ENCODE data around the gene ANKUB1.
"Not testable (repeated sequence)": the region's sequence is repeated elsewhere in the genome, so short reads cannot be mapped to it uniquely, and the experiment has no call there.

Gene ANKUB1, protein sequence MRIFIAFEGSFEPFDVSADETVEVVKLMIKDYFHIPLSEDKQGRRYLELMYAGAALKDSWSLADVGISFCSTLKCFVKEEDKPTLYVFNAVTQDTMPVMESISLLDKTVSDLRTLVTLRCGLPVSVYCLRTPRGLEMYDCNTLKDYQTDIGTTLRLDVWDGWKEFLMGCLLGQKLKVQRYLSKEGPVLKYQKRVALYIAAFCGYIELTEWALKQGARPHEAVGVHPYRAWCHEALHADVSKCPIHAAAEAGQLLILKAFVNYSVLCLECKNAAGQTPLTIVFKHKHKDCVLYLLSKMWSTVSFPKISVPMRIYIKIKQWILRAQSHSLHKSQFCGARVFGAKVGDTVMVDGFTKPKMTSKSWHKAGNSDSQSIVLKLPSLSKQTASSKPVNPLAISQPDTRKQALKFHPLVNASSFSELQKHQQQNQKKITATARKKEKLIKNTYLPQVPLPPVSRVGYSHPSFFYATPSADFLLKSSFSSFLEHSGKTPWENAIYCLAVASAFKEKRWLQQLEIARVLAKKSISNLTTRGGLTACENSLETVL

DNA sequence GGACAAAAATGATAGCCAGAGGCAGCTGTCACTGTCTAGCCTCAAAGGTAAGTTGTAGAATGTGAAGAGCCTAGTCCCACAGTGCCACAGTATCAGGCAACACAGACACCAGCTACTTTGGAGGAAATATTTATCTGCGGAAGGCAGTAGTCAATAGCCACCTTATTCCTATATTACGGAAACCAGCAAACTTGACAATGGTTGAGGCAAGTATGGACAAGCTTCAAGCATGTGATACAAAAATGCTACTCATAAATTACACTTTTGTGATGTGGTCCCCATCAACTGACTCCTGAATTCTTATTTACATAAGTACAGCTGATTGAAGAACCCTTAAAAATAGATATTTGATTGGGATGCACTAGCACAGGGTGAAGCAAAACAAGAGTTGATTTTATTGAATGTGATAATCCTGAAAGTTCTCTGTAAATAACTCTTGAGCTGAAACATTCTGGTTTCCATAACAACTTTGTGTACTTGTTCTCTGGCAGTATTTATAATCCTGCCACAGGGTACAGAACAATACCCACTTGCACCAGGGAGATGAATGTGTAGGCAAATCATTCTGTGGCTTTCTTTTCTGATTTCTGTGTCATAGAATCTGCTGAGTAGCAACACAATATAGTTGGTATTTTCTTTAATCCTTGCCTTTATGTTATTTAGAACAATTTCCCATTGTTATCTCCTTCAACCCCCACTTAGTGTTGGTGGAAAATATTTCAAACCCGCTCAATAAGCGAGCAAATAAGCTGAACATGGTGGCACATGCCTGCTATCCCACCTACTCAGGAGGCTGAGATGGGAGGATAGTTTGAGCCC lies at the start of gene ANKUB1:
ANKUB1 (minus strand) TSS at position 103 of the 819 bp plus-strand sequence. CDS start 188 bp downstream, outside the sequence.
- DNase-seq (ENCODE audit: low read depth, low spot score) = no peak

DNA sequence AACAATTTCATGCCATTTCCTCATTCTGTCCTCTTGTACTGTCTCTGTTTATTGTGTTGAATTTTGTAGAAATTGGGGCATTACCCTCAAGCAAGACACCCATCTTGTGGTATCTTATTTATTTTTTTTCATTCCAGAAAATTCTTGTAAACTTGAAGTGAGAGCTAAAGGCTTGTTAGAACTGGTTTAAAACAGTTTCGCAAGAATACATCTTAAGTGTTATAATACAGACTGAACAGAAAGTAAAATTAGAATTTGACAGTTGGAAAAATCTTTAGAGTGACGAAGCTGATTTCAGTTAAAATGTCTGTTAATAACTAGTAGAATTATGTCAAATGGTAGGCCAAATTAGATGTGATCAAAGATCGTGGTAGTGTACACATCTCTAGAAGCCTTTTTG lies 47.5 kb upstream of the ANKUB1 start:
- DNase-seq (ENCODE audit: low read depth, low spot score) = no peak

GRCh38 chr3:149839469-149839868 lies 47.1 kb upstream of the ANKUB1 start:
- not testable (repeated sequence) for DNase-seq (ENCODE audit: low read depth, low spot score)

DNA sequence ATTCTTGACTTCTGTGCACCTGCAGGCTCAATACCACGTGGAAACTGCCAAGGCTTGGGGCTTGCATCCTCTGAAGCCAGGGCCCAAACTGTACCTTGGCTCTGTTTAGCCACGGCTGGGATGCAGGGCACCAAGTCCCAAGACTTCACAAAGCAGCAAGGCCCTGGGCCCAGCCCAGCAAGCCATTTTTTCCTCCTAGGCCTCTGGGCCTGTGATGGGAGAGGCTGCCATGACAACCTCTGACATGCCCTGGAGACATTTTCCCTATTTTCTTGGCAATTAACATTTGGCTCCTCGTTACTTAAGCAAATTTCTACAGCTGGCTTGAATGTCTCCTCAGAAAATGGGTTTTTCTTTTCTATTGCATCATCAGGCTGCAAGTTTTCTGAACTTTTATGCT lies 46.1 kb upstream of the ANKUB1 start:
- DNase-seq (ENCODE audit: low read depth, low spot score) = not testable (repeated sequence)

DNA sequence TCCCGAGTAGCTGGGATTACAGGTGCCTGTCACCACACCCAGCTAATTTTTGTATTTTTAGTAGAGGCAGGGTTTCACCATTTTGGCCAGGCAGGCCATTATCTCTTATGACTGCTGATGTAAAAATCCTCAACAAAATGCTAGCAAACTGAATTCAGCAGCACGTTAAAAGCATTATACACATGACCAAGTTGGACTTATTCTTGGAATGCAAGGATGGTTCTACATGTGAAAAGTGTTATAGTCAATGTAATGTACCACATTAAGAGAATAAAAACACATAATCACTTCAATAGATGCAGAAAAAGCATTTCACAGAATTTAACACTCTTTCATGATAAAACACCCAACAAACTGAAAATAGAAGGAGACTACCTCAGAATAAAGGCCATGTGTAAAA lies 40.9 kb upstream of the ANKUB1 start:
- DNase-seq (ENCODE audit: low read depth, low spot score) = no peak

DNA sequence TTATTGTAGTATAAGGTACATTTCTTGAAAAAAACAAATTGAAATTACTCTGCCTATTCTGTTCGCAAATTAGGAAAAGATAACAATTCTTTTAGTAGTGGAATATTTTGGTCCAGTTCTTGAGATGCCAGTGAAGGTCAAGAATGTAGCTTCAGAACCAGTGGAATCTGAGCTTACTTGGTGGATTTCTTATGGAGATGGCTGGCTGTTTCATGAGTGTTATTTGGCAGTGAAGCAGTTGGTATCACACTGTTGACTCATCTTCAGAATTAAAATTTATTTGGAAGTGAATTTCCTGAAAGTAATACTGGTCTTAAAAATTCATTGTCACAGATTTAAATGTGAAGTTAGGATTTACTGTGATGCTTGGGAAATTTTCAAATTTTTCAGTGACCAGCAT lies 39.7 kb upstream of the ANKUB1 start:
- no peak for DNase-seq (ENCODE audit: low read depth, low spot score)

- DNase-seq (ENCODE audit: low read depth, low spot score) = no peak
Measured at GRCh38 chr3:149831321-149831720, 39.0 kb upstream of the ANKUB1 start.

DNA sequence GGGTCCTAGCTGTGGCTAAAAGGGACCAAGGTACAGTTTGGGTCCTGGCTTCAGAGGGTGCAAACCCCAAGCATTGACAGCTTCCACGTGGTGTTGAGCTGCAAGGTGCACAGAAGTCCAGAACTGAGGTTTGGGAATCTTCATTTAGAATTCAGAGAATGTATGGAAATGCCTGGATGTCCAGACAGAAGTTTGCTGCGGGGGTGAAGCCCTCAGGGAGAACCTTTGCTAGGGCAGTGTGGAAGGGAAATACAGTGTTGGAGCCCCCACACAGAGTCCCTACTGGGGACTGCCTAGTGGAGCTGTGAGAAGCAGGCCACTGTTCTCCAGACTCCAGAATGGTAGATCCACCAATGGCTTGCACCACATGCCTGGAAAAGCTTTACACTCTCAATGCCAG lies 38.5 kb upstream of the ANKUB1 start:
- no peak for DNase-seq (ENCODE audit: low read depth, low spot score)

GRCh38 chr3:149829631-149830030 lies 37.3 kb upstream of the ANKUB1 start:
- DNase-seq (ENCODE audit: low read depth, low spot score) = not testable (repeated sequence)

- DNase-seq (ENCODE audit: low read depth, low spot score) = no peak
Measured at GRCh38 chr3:149828390-149828789, 36.0 kb upstream of the ANKUB1 start.

- no peak for DNase-seq (ENCODE audit: low read depth, low spot score)
Measured at GRCh38 chr3:149826636-149827035, 34.3 kb upstream of the ANKUB1 start.

DNA sequence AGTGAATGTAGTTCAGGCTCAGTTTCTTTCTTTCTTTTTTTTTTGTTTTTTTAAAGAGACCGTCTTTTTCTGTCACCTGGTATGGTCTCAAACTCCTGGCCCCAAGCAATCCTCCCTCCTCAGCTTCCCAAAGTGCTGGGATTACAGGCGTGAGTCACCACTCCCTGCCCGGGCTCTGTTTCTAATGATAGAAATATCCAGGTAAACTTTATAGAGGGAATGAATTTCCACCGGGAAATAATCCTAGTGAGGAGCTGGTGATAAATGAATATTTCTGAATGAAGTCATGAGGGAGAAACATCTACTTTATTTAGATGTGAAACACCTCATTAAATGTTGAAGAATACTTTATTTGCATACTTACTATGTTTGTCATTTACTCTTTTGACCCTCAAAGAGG lies 27.8 kb upstream of the ANKUB1 start:
- DNase-seq (ENCODE audit: low read depth, low spot score) = no peak

GRCh38 chr3:149819432-149819831 lies 27.1 kb upstream of the ANKUB1 start:
- no peak for DNase-seq (ENCODE audit: low read depth, low spot score)

GRCh38 chr3:149816986-149817385 lies 24.6 kb upstream of the ANKUB1 start:
- no peak for DNase-seq (ENCODE audit: low read depth, low spot score)

DNA sequence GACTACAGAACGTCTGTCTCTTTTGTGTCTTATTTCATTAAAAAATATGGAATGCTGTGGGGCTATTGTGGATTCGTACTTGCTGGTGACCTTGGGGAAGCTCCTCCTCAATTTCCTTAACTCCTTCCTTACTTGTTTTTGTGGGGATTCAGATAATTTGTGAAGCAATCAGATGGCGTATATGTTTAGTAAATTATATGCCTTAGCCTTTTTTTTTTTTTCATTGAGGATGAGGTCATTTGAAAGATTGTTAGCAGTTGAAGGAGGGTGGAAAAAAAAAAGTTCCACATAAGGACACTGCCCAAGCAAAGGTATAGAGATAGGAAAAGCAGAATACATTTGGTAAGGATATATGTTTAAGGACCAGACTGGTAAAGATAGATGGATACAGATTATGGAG lies 24.0 kb upstream of the ANKUB1 start:
- no peak for DNase-seq (ENCODE audit: low read depth, low spot score)

GRCh38 chr3:149815728-149816127 lies 23.4 kb upstream of the ANKUB1 start:
- DNase-seq (ENCODE audit: low read depth, low spot score) = no peak

DNA sequence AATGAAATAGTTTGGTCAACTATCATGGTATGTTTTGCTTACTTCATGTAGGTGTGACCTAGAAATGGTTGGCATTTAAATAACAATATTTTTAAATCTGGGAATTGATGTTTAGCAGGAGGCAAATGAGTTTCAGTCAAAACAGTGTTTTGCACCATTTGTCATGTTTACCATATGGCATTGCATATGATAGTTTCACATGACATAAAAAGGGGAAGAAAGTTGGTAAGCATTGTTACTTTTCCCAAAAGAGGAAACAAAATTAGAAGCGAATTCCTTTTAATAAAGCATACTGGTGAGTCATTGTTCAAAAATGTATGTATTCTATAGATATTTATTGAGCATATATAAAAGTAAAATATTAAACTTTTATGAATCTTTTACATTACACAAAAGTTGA lies 23.0 kb upstream of the ANKUB1 start:
- no peak for DNase-seq (ENCODE audit: low read depth, low spot score)

DNA sequence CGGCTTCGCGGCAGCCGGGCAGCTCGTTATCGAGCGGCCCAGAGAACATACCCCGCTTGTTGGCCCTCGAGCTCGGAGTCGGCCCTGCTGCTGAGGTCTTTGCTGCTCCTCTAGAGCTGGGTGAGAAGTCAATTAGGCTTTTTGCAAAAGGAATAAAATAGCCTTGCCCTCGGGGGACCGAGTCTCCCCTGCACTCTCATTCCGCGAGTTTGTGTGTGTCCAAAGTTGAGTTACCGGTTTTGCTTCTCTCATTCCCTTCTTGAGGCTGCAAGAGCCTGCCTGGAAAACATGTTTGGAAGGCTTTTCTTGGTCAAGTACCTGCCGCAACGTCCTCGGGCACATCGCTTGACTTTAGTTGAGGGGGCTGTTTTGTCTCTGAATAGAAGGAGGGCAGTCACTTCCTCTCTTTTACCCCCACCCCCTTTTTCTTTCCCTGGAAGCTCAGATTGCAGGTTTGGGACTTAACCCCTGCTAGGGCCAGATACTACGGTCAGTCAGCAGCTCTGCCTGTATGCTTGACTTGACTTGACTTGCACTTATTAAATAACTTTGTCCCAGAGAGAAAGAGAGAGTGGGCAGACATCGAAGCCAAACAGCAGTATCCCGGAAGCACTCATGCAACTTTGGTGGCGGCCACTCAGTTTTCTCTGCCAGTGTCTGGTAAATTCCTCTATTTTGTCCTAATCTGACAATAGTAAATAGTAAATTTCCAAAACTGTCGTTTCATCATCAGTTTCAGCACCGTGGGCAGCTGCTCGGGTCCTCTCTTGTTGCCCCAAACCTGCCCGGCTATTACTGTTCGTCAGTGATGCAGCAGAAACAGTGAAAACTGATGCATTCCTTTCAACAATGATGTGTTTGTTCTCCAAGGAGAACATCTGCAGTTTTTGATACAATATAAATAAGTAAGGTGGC lies 21.3 kb upstream of the ANKUB1 start:
- peak; percentile 12 for DNase-seq (ENCODE audit: low read depth, low spot score)

DNA sequence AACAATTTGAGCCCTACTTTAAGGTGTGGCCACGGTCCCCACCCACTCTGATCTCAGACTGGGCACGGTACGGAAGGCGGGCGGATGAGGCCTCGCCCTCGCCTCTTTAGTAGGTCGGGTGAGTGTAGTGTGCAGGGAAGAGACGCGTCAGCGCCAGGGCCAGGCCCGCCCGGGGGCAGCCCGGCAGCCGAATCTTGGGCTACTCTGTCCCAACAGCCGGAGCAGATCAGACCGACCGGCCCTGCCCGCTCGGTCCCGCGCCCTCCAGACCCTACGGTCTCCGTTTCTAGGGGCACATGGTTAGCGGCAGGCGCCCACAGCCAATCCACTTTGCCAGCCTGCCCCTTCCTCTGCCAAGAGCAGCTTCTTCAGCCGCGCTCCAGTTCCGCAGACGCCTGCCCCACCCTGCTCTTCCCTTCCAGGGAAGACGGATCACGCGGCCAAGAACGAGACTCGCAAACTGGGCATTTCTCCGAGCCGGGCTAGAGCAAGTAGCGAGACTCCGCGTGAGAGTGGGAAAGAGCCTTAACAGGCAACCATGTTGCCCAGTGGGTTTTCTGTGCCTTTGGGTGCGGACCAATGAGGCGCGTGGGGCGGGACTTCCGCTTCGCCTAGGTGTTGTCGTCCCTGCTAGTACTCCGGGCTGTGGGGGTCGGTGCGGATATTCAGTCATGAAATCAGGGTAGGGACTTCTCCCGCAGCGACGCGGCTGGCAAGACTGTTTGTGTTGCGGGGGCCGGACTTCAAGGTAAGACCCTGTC lies 20.4 kb upstream of the ANKUB1 start, which contains the start of gene RNF13:
RNF13 (plus strand) TSS at position 610 of the 761 bp plus-strand sequence. CDS start 32,812 bp downstream, outside the sequence.
- peak; percentile 85 for DNase-seq (ENCODE audit: low read depth, low spot score)

DNA sequence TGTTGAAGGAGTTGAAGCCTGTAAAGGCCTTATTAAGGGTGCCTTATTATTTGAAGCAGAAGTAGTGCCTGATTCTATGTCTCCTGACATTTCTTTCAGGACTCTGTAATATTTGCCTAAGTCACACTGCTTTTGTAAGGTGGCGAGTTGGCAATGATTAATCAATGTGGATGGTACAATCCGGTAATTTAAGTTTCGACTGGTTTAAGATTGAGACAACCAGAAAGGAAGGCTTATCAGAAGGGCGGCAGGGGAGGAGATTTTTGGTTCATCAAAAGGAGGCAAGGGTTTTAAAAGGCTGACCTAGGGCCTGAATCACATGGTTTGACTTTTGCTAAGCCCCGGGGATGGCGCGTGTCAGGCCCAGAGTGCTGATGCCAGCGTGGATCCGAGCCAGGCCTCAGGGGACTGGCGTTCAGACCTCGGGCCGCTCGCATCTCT lies 19.8 kb upstream of the ANKUB1 start:
- DNase-seq (ENCODE audit: low read depth, low spot score) = peak; percentile 4
